Measurements from ENCODE around the gene NOTCH1. TPM values are rescaled to one million over a fixed set of nuclear protein-coding genes. Genes with fewer than 3 reads are reported as not detected.

The NOTCH1 gene
- total and polyA plus RNA-seq, 2 of the 8 experiments (the other 6 are each of a cell fraction or from before 2014, with no cell fraction given): 6.9 to 55.6 TPM

DNA sequence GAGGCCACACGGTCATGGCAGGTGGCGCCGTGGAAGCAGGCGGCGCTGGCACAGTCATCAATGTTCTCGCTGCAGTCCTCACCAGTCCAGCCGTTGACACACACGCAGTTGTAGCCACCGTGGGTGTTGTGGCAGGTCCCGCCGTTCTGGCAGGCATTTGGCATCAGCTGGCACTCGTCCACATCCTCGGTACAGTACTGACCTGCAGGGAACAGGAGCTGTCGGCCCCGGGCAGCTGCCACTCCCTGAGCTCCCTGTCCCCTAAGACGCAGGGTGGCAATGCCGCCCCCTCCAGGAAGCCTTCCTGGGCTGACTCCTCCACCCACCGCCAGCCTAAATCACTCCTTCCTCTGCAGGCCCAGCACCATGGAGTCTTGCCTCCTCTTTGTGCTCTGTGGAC lies 27.2 kb downstream of the NOTCH1 start:
- no peaks in the 10 kb centered on the region for H3K23me2 ChIP-seq (ENCODE audit: low read depth, low read length)
- no peak for DNase-seq (ENCODE audit: low read depth in 1 of 2, low spot score in 2 of 2)
- ChIA-PET CTCF (ENCODE audit: partially characterized antibody) (interaction anchor here (0.9 to 1.2 kb wide), 2 partner anchors 16 to 18 kb away, joined by 3 read pairs; no protein-coding TSS in a partner anchor), POLR2A (ENCODE audit: partially characterized antibody) (interaction anchor here (0.9 kb wide), 1 partner anchor 80 kb away, joined by 3 read pairs; no protein-coding TSS in a partner anchor)
- no peak overlapping the region for H4K8ac ChIP-seq (ENCODE audit: extremely low read depth, insufficient read depth, low read length)
- no peaks in the 10 kb centered on the region for H3K4me1 ChIP-seq (replicated peaks in 1 of 4; ENCODE audit: control insufficient read depth in 3 of 4, insufficient read depth in 4 of 4, low read length in 3 of 4)
- no peak overlapping the region for H2AK5ac ChIP-seq (ENCODE audit: low read depth, low read length)
- H3K9ac ChIP-seq (replicated peaks in 1 of 4; ENCODE audit: extremely low read depth in 1 of 4, low read depth in 3 of 4, low read length in 3 of 4): no peak overlapping the region
- FAIRE-seq: no peak
- H3K4me3 ChIP-seq (ENCODE audit: extremely low read depth in 1 of 4, insufficient read depth in 2 of 4, low read depth in 3 of 4, low read length in 4 of 4): no peak overlapping the region
- no peak overlapping the region for H2AFZ ChIP-seq (ENCODE audit: low read length)
- no peak overlapping the region for H4K5ac ChIP-seq (ENCODE audit: insufficient read length, low read depth, low read length)
- H3K79me1 ChIP-seq (ENCODE audit: low read depth, low read length): peaks cover 9% of the 10 kb centered on the region
- H4K20me1 ChIP-seq (replicated peaks in 1 of 2; ENCODE audit: control insufficient read depth in 1 of 2, insufficient read depth in 2 of 2, low read length in 2 of 2): peaks cover 2 to 23% of the 10 kb centered on the region in 2 experiments
- H2BK20ac ChIP-seq (ENCODE audit: low read length): no peak overlapping the region
- H4K91ac ChIP-seq (replicated peaks; ENCODE audit: insufficient read length, low read length): no peak overlapping the region
- H3K79me2 ChIP-seq (ENCODE audit: control insufficient read depth in 1 of 2, insufficient read depth in 2 of 2, low read length in 2 of 2): no peaks in the 10 kb centered on the region; a peak in 1 of 4 replicates
- no peak overlapping the region for H2BK5ac ChIP-seq (ENCODE audit: low read depth, low read length)
- no peak overlapping the region for H2BK15ac ChIP-seq (ENCODE audit: low read length)
- H3K14ac ChIP-seq (ENCODE audit: insufficient read length): no peak overlapping the region
- H3K4ac ChIP-seq (replicated peaks; ENCODE audit: insufficient read length, low read depth, low read length): no peak overlapping the region
- H3K4me2 ChIP-seq (ENCODE audit: insufficient read depth in 1 of 2, low read depth in 2 of 2, low read length in 2 of 2): no peak overlapping the region
- H3K36me3 ChIP-seq (ENCODE audit: control insufficient read depth in 2 of 4, insufficient read depth in 4 of 4, low read length in 3 of 4): peaks cover 7 to 65% (median 11%) of the 10 kb centered on the region in 4 experiments; a peak in 6 of 8 replicates
- WGBS, 2 experiments (ENCODE audit: extremely low coverage in 1 of 2, insufficient coverage in 1 of 2, insufficient read length in 1 of 2, insufficient replicate concordance in 2 of 2, low coverage in 1 of 2, low lambda C conversion rate in 2 of 2, missing lambda C conversion rate in 1 of 2): 94% methylated on average over 18 of the region's 18 CpGs; no CpG with 5 or more reads in 1 of the 2 experiments
- H3K9me3 ChIP-seq (ENCODE audit: insufficient read depth in 2 of 2, low read depth in 1 of 2, low read length in 1 of 2): no peaks in the 10 kb centered on the region
- no peak overlapping the region for H3K27ac ChIP-seq (ENCODE audit: low read depth, low read length)
- H3K18ac ChIP-seq (ENCODE audit: extremely low read depth, low read length): no peak overlapping the region
- H3K56ac ChIP-seq (replicated peaks; ENCODE audit: insufficient read length, low read depth, low read length): no peak overlapping the region
- H3K23ac ChIP-seq (ENCODE audit: insufficient read length): no peak overlapping the region
- no peak overlapping the region for H2BK120ac ChIP-seq (replicated peaks; ENCODE audit: low read depth, low read length)
- no peak overlapping the region for H2BK12ac ChIP-seq (ENCODE audit: low read depth, low read length)
- H3K27me3 ChIP-seq (replicated peaks in 1 of 4; ENCODE audit: control insufficient read depth in 3 of 4, extremely low read depth in 1 of 4, insufficient read depth in 3 of 4, low read length in 3 of 4): no peaks in the 10 kb centered on the region
- TF ChIP-seq, protein P1, sequence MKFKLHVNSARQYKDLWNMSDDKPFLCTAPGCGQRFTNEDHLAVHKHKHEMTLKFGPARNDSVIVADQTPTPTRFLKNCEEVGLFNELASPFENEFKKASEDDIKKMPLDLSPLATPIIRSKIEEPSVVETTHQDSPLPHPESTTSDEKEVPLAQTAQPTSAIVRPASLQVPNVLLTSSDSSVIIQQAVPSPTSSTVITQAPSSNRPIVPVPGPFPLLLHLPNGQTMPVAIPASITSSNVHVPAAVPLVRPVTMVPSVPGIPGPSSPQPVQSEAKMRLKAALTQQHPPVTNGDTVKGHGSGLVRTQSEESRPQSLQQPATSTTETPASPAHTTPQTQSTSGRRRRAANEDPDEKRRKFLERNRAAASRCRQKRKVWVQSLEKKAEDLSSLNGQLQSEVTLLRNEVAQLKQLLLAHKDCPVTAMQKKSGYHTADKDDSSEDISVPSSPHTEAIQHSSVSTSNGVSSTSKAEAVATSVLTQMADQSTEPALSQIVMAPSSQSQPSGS (IDR thresholded peaks at IDR 0.05; ENCODE audit: low read length): no peak
- TF ChIP-seq EZH2 (IDR thresholded peaks at IDR 0.05; ENCODE audit: low read depth, low read length, severe bottlenecking) (no peak), CHD1 (IDR thresholded peaks at IDR 0.05; ENCODE audit: low read depth, low read length) (no peak)
